GM06990 (cell line): ENCODE measurements around the gene AMN.
"Not testable (repeated sequence)": the region's sequence is repeated elsewhere in the genome, so short reads cannot be mapped to it uniquely, and the experiment has no call there.

Source experiments
- DNase-seq: peaks from one replicate; pipeline ENCODE4 v3.0.0-alpha.2; 2011; ENCODE audit not compliant: insufficient read length; ENCODE audit errors: extremely low read depth
- H3K27me3 ChIP-seq: replicated peaks from 2 replicates; pipeline ENCODE4 v1.6.0; 2011; ENCODE audit warnings: low read length; ENCODE audit not compliant: control insufficient read depth, insufficient read depth
- H3K36me3 ChIP-seq: 2 replicates; pipeline ENCODE4 v1.5.1; 2011; ENCODE audit warnings: low read length; ENCODE audit not compliant: control insufficient read depth, insufficient read depth
- H3K4me3 ChIP-seq: replicated peaks from 2 replicates; pipeline ENCODE4 v1.5.1; 2011; ENCODE audit warnings: low read depth, mild to moderate bottlenecking, control low read depth, low read length
- TF ChIP-seq, protein P1 (sequence below): IDR thresholded peaks from 2 replicates; pipeline ENCODE4 v1.5.1; 2011; ENCODE audit warnings: low read length, control low read depth, mild to moderate bottlenecking, inconsistent platforms; ENCODE audit not compliant: insufficient read depth, poor library complexity, severe bottlenecking

AMN gene

DNA sequence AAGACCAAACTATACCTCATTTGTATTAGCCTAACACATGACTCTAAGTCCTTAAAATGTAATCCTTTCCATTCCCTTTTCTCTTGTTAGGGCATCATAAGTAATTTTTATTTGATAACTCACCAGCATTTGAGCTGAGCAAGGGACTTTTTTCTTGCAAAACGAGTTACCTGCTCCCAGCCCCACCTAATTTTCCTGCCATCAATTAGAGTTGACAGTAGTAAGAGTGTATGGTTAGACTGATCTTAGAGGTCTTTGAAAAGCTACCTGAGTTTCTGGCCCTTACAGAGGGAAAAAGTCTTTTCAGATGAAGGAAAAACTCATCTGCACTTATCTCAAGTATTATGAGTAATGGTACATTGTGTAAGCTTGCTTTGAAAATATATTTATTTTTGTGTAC lies 33.7 kb upstream of the AMN start:
- TF ChIP-seq, protein P1, sequence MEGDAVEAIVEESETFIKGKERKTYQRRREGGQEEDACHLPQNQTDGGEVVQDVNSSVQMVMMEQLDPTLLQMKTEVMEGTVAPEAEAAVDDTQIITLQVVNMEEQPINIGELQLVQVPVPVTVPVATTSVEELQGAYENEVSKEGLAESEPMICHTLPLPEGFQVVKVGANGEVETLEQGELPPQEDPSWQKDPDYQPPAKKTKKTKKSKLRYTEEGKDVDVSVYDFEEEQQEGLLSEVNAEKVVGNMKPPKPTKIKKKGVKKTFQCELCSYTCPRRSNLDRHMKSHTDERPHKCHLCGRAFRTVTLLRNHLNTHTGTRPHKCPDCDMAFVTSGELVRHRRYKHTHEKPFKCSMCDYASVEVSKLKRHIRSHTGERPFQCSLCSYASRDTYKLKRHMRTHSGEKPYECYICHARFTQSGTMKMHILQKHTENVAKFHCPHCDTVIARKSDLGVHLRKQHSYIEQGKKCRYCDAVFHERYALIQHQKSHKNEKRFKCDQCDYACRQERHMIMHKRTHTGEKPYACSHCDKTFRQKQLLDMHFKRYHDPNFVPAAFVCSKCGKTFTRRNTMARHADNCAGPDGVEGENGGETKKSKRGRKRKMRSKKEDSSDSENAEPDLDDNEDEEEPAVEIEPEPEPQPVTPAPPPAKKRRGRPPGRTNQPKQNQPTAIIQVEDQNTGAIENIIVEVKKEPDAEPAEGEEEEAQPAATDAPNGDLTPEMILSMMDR = no peak
- DNase-seq = no peak
- H3K36me3 ChIP-seq = peaks cover 42% of the 10 kb centered on the region

DNA sequence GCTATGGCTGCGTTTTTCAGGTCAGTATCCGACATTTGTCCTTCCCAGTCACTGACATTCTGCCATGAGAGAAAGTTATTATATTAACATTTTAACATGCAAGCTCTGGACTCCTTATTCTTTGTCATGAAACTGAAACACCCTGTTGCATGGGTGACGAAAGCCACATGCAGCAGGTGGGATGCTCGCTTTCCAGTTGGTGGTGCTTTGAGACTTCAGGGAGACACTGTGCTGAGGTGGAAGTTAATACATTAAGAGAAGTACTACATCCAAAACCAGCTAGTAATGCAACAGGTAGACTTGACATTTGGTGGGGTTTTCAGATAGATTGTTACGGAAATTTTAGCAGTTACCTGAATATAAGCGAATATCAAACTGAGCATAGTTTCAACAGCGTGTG lies 32.8 kb upstream of the AMN start:
- DNase-seq = no peak
- H3K36me3 ChIP-seq = peaks cover 42% of the 10 kb centered on the region
- no peaks in the 10 kb centered on the region for H3K27me3 ChIP-seq
- H3K4me3 ChIP-seq = no peak overlapping the region
- TF ChIP-seq, protein P1 = no peak

More for the DNA sequence above, 33.7 kb upstream of the AMN start:
- no peaks in the 10 kb centered on the region for H3K27me3 ChIP-seq
- H3K4me3 ChIP-seq = no peak overlapping the region

DNA sequence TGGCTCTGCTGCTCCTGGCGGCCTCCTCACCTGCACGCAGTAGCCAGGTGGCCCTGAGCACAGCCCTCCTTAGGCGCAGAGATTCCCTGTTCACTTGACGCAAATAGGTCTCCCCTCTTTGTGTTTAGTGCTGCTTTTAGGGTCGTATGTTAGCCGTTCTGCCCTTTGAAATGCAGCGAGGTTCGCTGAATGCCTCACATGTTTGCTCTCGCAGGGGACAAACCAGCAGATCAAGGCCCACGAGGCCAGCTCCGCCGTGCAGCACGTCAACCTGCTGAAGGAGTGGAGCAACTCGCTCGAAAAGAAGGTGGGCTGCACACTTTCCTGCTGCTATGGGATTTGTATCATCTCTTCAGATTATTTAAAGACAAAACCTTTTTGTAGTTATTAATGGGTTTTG lies 31.4 kb upstream of the AMN start:
- H3K27me3 ChIP-seq = no peaks in the 10 kb centered on the region
- H3K4me3 ChIP-seq = no peak overlapping the region
- peaks cover 40% of the 10 kb centered on the region for H3K36me3 ChIP-seq
- TF ChIP-seq, protein P1 = no peak
- DNase-seq = no peak

DNA sequence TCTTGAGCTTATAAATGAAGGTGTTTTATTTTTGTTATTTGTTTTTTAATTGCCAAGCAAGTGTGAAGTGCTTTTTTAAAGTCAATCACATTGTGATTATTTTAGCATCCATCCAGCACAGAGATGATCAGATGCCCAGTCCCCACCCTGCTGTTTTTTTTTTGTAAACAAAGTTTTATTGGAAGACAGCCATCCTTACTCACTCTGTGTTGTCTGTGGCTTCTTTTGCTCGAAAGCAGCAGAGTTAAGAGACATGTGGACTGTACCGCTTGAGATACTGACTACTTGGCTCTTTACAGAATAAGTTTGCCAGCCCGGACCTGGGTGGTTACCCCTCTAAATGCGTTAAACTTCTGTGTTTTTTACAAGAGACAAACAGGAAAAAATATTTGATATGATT lies 30.9 kb upstream of the AMN start:
- no peak for DNase-seq
- Histone ChIP-seq H3K27me3 (no peaks in the 10 kb centered on the region), H3K4me3 (no peak overlapping the region), H3K36me3 (peaks cover 37% of the 10 kb centered on the region)
- TF ChIP-seq, protein P1 = no peak

DNA sequence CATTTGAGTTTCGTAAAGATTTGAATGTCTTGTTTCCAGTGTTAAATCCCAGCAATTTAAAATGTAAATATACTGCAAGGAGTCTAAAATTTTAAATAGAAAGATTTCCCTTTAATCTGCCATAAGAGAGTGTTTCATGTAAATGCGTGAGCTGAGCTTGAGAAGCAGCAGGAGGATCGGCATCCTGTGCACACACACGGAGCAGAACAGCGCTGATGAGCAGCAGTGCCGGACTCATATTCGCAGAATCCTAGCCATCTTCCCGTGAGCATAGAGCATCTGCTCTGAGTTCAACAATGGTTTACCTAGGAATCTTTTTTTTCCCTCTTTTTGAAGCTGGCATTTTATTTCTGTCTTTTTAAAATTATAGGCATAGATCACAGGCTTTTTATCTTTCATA lies 29.8 kb upstream of the AMN start:
- Histone ChIP-seq H3K36me3 (peaks cover 38% of the 10 kb centered on the region), H3K27me3 (no peaks in the 10 kb centered on the region), H3K4me3 (no peak overlapping the region)
- DNase-seq = no peak
- TF ChIP-seq, protein P1 = no peak

DNA sequence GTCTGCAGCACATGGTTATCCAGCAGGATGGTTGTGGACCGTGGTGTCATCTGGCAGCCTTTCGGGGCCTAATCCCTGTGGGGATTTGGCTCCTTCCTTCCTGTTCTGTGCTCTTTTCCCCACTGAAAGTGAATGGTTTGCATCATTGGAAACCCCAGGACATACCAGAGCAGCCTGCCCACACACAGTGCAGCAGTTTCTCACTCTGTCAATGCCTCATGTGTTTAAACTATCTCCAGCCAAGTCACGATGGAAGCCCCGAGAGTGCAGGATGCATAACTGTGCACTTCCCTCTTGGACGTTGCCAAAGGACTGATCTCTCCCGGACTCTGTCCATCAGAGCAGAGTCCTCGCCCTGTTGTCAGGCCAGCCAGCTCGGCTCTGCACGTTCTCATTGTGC lies 29.0 kb upstream of the AMN start:
- Histone ChIP-seq H3K27me3 (no peaks in the 10 kb centered on the region), H3K36me3 (peaks cover 37% of the 10 kb centered on the region), H3K4me3 (no peak overlapping the region)
- TF ChIP-seq, protein P1 = no peak
- no peak for DNase-seq

DNA sequence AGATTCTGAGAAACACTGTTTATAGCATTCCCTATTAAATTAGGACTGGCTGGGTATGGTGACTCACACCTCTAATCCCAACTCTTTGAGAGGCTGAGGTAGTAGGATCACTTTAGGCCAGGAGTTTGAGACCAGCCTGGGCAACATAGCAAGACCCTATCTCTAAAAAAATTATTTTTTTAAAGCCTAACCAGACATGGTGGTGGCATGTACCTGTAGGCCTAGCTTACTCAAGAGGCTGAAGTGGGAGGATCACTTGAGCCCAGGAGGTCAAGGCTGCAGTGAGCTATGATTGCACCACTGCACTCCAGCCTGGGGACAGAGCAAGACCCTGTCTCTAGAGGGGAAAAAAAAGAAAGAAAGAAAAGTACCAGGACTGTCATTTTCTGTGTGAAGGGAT lies 25.7 kb upstream of the AMN start:
- not testable (repeated sequence) for H3K4me3 ChIP-seq, H3K27me3 ChIP-seq, DNase-seq
- peaks cover 39% of the 10 kb centered on the region for H3K36me3 ChIP-seq
